SK-N-MC (cell line): Measurements from ENCODE around the gene TMEM14A.
"Not testable (repeated sequence)": the region's sequence is repeated elsewhere in the genome, so short reads cannot be mapped to it uniquely, and the experiment has no call there.

Experiments
- DNase-seq: peaks from one replicate; pipeline ENCODE4 v3.0.0-alpha.2; 2011; ENCODE audit warnings: low read depth, low spot score
- H3K27ac ChIP-seq: fragments of 200-600 bp; sonication (generic); 2 replicates; pipeline ENCODE4 v1.5.1; 2016; ENCODE audit warnings: mixed run types
- H3K36me3 ChIP-seq: fragments of 200-600 bp; sonication (generic); 2 replicates; pipeline ENCODE4 v1.6.1; 2017; ENCODE audit warnings: antibody characterized with exemption, low read length, mixed read lengths; ENCODE audit not compliant: insufficient read depth
- H3K4me3 ChIP-seq: fragments of 200-600 bp; sonication (generic); 2 replicates; pipeline ENCODE4 v1.5.1; 2016
- H3K9ac ChIP-seq: fragments of 200-600 bp; sonication (generic); 2 replicates; pipeline ENCODE4 v1.8.0; 2017; ENCODE audit warnings: mixed run types, mixed read lengths; ENCODE audit not compliant: insufficient read length
- H3K9me3 ChIP-seq: fragments of 200-600 bp; sonication (generic); 2 replicates; pipeline ENCODE4 v1.6.1; 2017; ENCODE audit warnings: low read depth, mild to moderate bottlenecking, antibody characterized with exemption, low read length, moderate library complexity, mixed read lengths
- EZH2 ChIP-seq: fragments of 200-600 bp; sonication (generic); IDR thresholded peaks from one replicate; pipeline ENCODE4 v1.6.1; 2017; ENCODE audit warnings: antibody characterized with exemption
- FOXP2 ChIP-seq: optimal IDR thresholded peaks from 2 replicates; pipeline ENCODE3; 2011; ENCODE audit warnings: mild to moderate bottlenecking, moderate library complexity; ENCODE audit not compliant: insufficient read depth; ENCODE audit errors: extremely low read length, control extremely low read depth
- POLR2AphosphoS5 ChIP-seq: IDR thresholded peaks from 2 replicates; pipeline ENCODE4 v1.6.1; 2012; ENCODE audit warnings: mild to moderate bottlenecking, low read depth, low read length, borderline replicate concordance

The TMEM14A gene

GRCh38 chr6:52649536-52650160 lies 21.3 kb upstream of the TMEM14A start:
- TF ChIP-seq FOXP2 (no peak), EZH2 (no peak), POLR2AphosphoS5 (no peak)
- no peaks in the 10 kb centered on the region for H3K9me3 ChIP-seq
- no peaks in the 10 kb centered on the region for H3K36me3 ChIP-seq
- no peak overlapping the region for H3K9ac ChIP-seq
- no peak for DNase-seq
- no peak overlapping the region for H3K4me3 ChIP-seq
- H3K27ac ChIP-seq = no peak overlapping the region

- Histone ChIP-seq H3K9ac (no peak overlapping the region), H3K36me3 (no peaks in the 10 kb centered on the region), H3K4me3 (no peak overlapping the region), H3K9me3 (no peaks in the 10 kb centered on the region), H3K27ac (no peak overlapping the region)
- no peak for DNase-seq
- no peak for TF ChIP-seq EZH2
- no peak for TF ChIP-seq FOXP2
- TF ChIP-seq POLR2AphosphoS5 = no peak
Observed at GRCh38 chr6:52650941-52651340, 20.0 kb upstream of the TMEM14A start.

- DNase-seq = no peak
- no peak overlapping the region for H3K4me3 ChIP-seq
- H3K27ac ChIP-seq = no peak overlapping the region
- TF ChIP-seq POLR2AphosphoS5 = no peak
- TF ChIP-seq EZH2 = no peak
- TF ChIP-seq FOXP2 = no peak
- H3K9me3 ChIP-seq = no peaks in the 10 kb centered on the region
- H3K36me3 ChIP-seq = no peaks in the 10 kb centered on the region
- no peak overlapping the region for H3K9ac ChIP-seq
Observed at GRCh38 chr6:52653151-52653550, 17.8 kb upstream of the TMEM14A start.

DNA sequence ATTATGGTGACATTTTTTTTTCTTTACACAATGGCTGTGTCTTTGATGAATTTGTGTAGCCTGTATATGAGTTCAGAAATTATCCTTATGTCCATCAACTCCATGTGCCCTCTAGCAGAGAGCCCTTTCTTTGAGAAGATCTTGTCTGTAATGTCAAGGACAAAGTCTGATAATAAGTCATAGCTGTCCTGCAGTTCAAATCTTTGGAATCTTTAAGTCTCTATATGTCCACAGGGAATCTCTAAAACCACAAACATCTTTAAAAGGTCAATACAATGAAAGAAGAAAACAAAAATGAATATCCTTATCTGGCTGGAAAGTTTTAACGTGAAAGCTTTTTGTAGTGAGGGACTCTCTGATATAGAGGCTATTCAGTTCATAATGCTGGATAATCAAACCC lies 16.9 kb upstream of the TMEM14A start:
- no peaks in the 10 kb centered on the region for H3K9me3 ChIP-seq
- H3K36me3 ChIP-seq = no peaks in the 10 kb centered on the region
- H3K9ac ChIP-seq = no peak overlapping the region
- DNase-seq = no peak
- no peak overlapping the region for H3K27ac ChIP-seq
- no peak for TF ChIP-seq POLR2AphosphoS5
- TF ChIP-seq FOXP2 = no peak
- TF ChIP-seq EZH2 = no peak
- H3K4me3 ChIP-seq = no peak overlapping the region

DNA sequence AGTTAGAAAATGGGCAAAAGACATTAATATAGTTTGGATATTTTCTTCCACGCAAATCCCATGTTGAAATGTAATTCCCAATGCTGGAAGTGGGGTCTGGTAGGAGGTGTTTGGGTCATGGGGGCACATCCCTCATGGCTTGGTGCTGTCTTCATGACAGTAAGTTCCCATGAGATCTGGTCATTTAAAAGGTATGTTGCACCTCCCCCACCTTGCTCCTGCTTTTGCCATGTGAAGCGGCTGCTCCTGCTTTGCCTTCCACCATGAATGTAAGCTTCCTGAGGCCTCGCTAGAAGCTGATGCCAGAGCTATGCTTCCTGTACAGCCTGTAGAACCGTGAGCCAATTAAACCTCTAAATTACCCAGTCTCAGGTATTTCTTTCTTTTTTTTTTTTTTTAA lies 16.3 kb upstream of the TMEM14A start:
- no peaks in the 10 kb centered on the region for H3K36me3 ChIP-seq
- H3K9me3 ChIP-seq = no peaks in the 10 kb centered on the region
- TF ChIP-seq FOXP2 = no peak
- TF ChIP-seq POLR2AphosphoS5 = no peak
- no peak for TF ChIP-seq EZH2
- H3K4me3 ChIP-seq = no peak overlapping the region
- no peak overlapping the region for H3K27ac ChIP-seq
- H3K9ac ChIP-seq = no peak overlapping the region
- DNase-seq = no peak

- H3K27ac ChIP-seq, DNase-seq, H3K9me3 ChIP-seq, H3K4me3 ChIP-seq, H3K36me3 ChIP-seq, H3K9ac ChIP-seq: not testable (repeated sequence)
Observed at GRCh38 chr6:52655941-52656340, 15.0 kb upstream of the TMEM14A start.

GRCh38 chr6:52657870-52658269 lies 13.0 kb upstream of the TMEM14A start:
- H3K36me3 ChIP-seq = no peaks in the 10 kb centered on the region
- H3K9me3 ChIP-seq = no peaks in the 10 kb centered on the region
- TF ChIP-seq FOXP2 (no peak), POLR2AphosphoS5 (no peak), EZH2 (no peak)
- DNase-seq = no peak
- H3K27ac ChIP-seq = no peak overlapping the region
- no peak overlapping the region for H3K4me3 ChIP-seq
- H3K9ac ChIP-seq = no peak overlapping the region

DNA sequence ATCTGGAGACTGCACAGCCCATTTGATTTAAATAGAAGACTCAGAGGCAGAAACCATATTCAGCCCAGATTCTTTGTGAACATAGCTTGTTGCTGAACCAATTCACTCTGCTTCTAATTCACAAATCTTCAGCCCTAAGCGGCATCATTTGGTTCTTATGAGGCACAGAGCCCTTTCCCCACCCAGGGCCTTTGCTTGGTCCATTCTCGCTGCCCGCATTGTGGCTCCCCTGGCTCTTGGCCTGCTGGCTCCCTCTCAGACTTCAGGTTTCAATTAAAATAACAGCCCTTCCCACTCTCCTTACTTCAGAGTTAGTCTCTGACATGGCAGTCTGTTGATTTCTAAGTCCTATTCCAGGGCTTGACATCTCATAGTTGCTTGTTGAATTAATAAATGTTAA lies 9.4 kb upstream of the TMEM14A start:
- H3K9ac ChIP-seq = no peak overlapping the region
- no peaks in the 10 kb centered on the region for H3K9me3 ChIP-seq
- no peak overlapping the region for H3K27ac ChIP-seq
- H3K4me3 ChIP-seq = no peak overlapping the region
- no peak for DNase-seq
- no peak for TF ChIP-seq EZH2
- TF ChIP-seq POLR2AphosphoS5 = no peak
- no peak for TF ChIP-seq FOXP2
- peaks cover 3% of the 10 kb centered on the region for H3K36me3 ChIP-seq

DNA sequence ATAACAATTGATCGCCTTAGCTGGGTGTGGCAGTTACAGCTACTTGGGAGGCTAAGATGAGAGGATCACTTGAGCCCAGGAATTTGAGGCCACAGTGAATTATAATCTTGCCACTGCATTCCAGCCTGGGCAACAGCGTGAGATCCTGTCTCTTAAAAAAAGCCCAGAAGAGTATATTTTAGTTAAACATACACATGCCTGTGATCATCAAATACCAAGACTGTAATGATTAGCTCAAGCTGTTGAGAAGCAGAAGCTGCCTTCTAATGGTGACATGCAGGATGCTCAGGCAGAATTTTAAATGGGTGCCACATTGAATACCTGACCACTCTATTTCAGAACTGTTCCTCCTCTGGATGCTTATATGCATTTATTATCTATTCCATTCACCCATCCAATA lies 8.9 kb upstream of the TMEM14A start:
- Histone ChIP-seq H3K9ac (no peak overlapping the region), H3K4me3 (no peak overlapping the region), H3K9me3 (no peaks in the 10 kb centered on the region), H3K27ac (no peak overlapping the region), H3K36me3 (peaks cover 8% of the 10 kb centered on the region)
- TF ChIP-seq EZH2 = no peak
- DNase-seq = no peak
